Lung (tissue), 16 donors: ENCODE data around the gene PTGFRN. TPM values are rescaled to one million over a fixed set of nuclear protein-coding genes. Genes with fewer than 3 reads are reported as not detected.
"Not testable (repeated sequence)": the region's sequence is repeated elsewhere in the genome, so short reads cannot be mapped to it uniquely, and the experiment has no call there.

Experiments used
- ATAC-seq: fragments of 200-7000 bp; cut with Tn5 transposase; one replicate; pipeline ENCODE4 v1.9.1; 2020; ENCODE audit warnings: moderate number of reproducible peaks; ENCODE audit not compliant: insufficient read depth, low FRiP score
- DNase-seq, 3 donors: peaks; one replicate each; pipeline ENCODE4 v3.0.0-alpha.2; 2013 to 2017
- H3K27ac ChIP-seq, 2 donors: one replicate each; pipeline ENCODE4 v1.5.1; 2013; ENCODE audit warnings: mild to moderate bottlenecking in 2 of 2, moderate library complexity in 2 of 2, control low read depth in 1 of 2, inconsistent platforms in 1 of 2, low read depth in 1 of 2, low read length in 1 of 2
- H3K27me3 ChIP-seq, 3 donors: one replicate each; pipeline ENCODE4 v1.5.1; 2013; ENCODE audit warnings: low read length in 2 of 3; ENCODE audit not compliant: control insufficient read depth in 3 of 3, insufficient read depth in 3 of 3
- H3K36me3 ChIP-seq, 4 donors: one replicate each; pipeline ENCODE4 v1.5.1; 2013; ENCODE audit warnings: low read length in 4 of 4, mild to moderate bottlenecking in 1 of 4, moderate library complexity in 1 of 4; ENCODE audit not compliant: control insufficient read depth in 4 of 4, insufficient read depth in 4 of 4
- H3K4me1 ChIP-seq, 5 donors: one replicate each; pipeline ENCODE4 v1.5.1; 2013; ENCODE audit warnings: low read length in 5 of 5, mild to moderate bottlenecking in 2 of 5, moderate library complexity in 1 of 5; ENCODE audit not compliant: control insufficient read depth in 5 of 5, insufficient read depth in 5 of 5
- H3K4me3 ChIP-seq: one replicate; pipeline ENCODE4 v1.5.1; 2013; ENCODE audit warnings: mild to moderate bottlenecking, control low read depth, moderate library complexity
- H3K9ac ChIP-seq, 2 donors: one replicate each; pipeline ENCODE4 v1.5.1; 2013; ENCODE audit warnings: low read length in 2 of 2, control low read depth in 1 of 2; ENCODE audit not compliant: insufficient read depth in 1 of 2
- H3K9me3 ChIP-seq, 4 donors: one replicate each; pipeline ENCODE4 v1.5.1; 2013; ENCODE audit warnings: low read length in 3 of 4, mild to moderate bottlenecking in 1 of 4, moderate library complexity in 1 of 4; ENCODE audit not compliant: control insufficient read depth in 4 of 4, insufficient read depth in 3 of 4
- WGBS, 2 donors: extraction: QIAGEN DNeasy Blood & Tissue Kit; methylation state at CpG; one replicate each; pipeline ENCODE4 v1.1.7; 2013; 5-methylcytosine and 5-hydroxymethylcytosine counted together
- long read RNA-seq, 5 donors: transcript quantifications; one replicate each; lab custom pipeline, GENCODE V29; 2026
- polyA plus RNA-seq, 2 donors: library from polyadenylated mRNA; stranded (reverse); fragments of 200-250 nt; gene quantifications; one replicate each; pipeline ENCODE4 v1.2.1, GENCODE V29; 2013
- total RNA-seq, 2 donors: library from RNA; depleted of rRNA in 1 of 2; stranded (reverse); fragments of >200 nt in 1 of 2; gene quantifications; one replicate each; pipeline ENCODE4 v1.2.1, GENCODE V29; 2014 to 2021
- TF ChIP-seq, protein P1 (sequence below): IDR thresholded peaks from 2 replicates; pipeline ENCODE4 v1.5.1; 2012; ENCODE audit warnings: mild to moderate bottlenecking; ENCODE audit errors: control extremely low read depth, extremely low read depth
- donor health status: control.
- donor health status: control.
- donor health status: Bipolar disorder and iron deficiency.
- donor health status: healthy.
- donor health status: DM: yes; HTN: yes; CAD: no.

Gene PTGFRN
- total RNA-seq: 10 to 100 TPM; 29.2 to 51.7 TPM
- polyA plus RNA-seq: 10 to 100 TPM in 1 of 2 donors, 1 to 10 TPM in 1; 8.0 to 20.6 TPM
- long read RNA-seq, donor 1, full-length matches to known transcripts: 4 of 9 reads
- long read RNA-seq, donor 1, partial matches to known transcripts: 5 of 9 reads
- long read RNA-seq, donor 1, other reads (novel, unspliced or antisense): 0 of 9 reads
- long read RNA-seq, donor 2, partial matches to known transcripts: 37 of 37 reads
- long read RNA-seq, donor 2, other reads (novel, unspliced or antisense): 0 of 37 reads
- long read RNA-seq, donor 3, full-length matches to known transcripts: 2 of 2 reads
- long read RNA-seq, donor 3, partial matches to known transcripts: 0 of 2 reads
- long read RNA-seq, donor 3, other reads (novel, unspliced or antisense): 0 of 2 reads
- long read RNA-seq, donor 4, full-length matches to known transcripts: 1 of 6 reads
- long read RNA-seq, donor 4, partial matches to known transcripts: 5 of 6 reads
- long read RNA-seq, donor 4, other reads (novel, unspliced or antisense): 0 of 6 reads
- long read RNA-seq, donor 5, full-length matches to known transcripts: 8 of 99 reads
- long read RNA-seq, donor 5, partial matches to known transcripts: 91 of 99 reads
- long read RNA-seq, donor 5, other reads (novel, unspliced or antisense): 0 of 99 reads

DNA sequence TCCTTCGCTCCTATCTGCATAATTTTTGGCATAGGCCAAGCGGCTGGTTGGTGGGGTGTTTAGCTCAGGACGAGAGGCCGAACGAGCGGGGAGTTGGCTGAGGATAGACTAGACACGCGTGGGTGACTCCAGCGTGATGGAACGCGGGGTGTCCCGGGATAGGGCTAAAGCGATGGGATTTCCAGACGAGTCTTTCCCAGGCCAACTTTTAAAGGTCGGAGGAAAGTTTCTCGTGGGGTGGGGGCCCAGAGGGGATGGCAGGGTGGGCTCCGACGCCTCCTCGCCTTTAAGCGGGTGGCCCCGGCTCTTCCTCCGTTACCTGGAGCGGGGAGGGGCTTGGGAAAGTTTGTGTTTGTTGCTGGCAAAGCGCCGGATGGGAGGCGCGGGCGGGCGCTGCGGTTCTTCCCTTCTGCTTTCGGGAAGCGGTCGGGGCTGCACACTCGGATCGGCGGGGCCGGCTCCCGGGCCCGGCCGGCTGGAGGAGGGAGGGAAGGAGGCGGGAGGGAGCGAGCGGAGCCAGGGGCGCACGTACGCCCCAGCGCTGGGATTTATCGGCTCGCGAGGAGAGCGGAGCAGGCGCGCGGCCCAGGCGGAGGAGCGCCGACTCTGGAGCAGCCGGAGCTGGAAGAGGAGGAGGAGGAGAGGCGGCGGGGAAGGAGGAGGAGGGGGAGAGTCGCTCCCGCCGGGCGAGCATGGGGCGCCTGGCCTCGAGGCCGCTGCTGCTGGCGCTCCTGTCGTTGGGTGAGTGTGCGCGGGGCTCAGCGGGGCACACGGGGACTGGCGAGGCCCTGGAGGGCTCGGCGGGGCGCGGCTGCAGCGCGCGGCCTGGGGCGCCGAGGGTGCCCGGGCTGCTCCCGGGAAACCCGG lies at the start of gene PTGFRN:
TSS of gene PTGFRN (plus strand) at position 405 of the 867 bp plus-strand sequence. CDS start at position 693, 288 bp downstream.
- DNase-seq (peak; percentile 81 to 88 (median 84)), ATAC-seq (peak; percentile 65)
- Histone ChIP-seq H3K36me3 (no peaks in the 10 kb centered on the region), H3K4me3 (peak within 1 kb of the TSS; percentile 58), H3K27me3 (no peaks in the 10 kb centered on the region), H3K27ac (peak within 1 kb of the TSS; percentile 59 to 76), H3K9ac (peak within 1 kb of the TSS; percentile 67 to 78), H3K4me1 (peaks cover 0 to 25% (median 5%) of the 10 kb centered on the region in 5 donors), H3K9me3 (no peaks in the 10 kb centered on the region)
- 7 to 12% methylated on average over 65 to 86 of the region's 86 CpGs for WGBS, 2 donors
- TF ChIP-seq, protein P1, sequence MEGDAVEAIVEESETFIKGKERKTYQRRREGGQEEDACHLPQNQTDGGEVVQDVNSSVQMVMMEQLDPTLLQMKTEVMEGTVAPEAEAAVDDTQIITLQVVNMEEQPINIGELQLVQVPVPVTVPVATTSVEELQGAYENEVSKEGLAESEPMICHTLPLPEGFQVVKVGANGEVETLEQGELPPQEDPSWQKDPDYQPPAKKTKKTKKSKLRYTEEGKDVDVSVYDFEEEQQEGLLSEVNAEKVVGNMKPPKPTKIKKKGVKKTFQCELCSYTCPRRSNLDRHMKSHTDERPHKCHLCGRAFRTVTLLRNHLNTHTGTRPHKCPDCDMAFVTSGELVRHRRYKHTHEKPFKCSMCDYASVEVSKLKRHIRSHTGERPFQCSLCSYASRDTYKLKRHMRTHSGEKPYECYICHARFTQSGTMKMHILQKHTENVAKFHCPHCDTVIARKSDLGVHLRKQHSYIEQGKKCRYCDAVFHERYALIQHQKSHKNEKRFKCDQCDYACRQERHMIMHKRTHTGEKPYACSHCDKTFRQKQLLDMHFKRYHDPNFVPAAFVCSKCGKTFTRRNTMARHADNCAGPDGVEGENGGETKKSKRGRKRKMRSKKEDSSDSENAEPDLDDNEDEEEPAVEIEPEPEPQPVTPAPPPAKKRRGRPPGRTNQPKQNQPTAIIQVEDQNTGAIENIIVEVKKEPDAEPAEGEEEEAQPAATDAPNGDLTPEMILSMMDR: no peak

DNA sequence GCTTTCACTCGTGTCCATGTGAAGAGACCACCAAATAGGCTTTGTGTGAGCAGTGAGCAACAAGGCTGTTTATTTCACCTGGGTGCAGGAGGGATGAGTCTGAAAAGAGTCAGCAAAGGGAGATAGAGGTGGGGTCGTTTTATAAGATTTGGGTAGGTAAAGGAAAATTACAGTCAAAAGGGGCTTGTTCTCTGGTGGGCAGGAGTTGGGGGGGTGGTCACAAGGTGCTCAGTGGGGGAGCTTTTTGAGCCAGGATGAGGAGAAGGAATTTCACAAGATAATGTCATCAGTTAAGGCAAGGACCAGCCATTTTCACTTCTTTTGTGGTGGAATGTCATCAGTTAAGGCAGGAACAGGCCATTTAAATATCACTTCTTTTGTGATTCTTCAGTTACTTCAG lies 49.5 kb upstream of the PTGFRN start:
- 90 to 92% methylated on average over 2 of the region's 2 CpGs for WGBS, 2 donors
- H3K4me3 ChIP-seq, DNase-seq, H3K9me3 ChIP-seq, H3K36me3 ChIP-seq, ATAC-seq, H3K27ac ChIP-seq, H3K9ac ChIP-seq, H3K27me3 ChIP-seq: not testable (repeated sequence)
- peaks cover 0 to 13% (median 7%) of the 10 kb centered on the region in 5 donors for H3K4me1 ChIP-seq

DNA sequence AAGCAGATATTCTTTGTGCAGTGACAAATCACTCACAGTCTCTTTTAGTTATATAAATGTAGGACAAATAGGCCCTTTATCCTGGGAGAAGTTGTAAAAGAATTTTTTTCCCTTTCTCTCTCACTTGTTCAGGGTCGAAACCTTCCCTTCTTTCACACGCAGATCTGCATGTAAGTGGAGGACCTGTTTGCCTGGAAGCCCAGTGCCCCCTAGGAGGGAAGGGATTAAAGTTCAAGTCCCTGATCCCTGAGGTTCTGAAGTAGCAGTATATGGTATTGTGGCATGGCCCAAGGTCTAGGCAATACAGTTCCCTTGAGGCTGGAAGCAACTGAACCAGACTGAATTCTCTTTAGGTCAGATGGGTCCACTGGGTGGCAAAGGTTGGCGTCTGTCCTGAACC lies 48.6 kb upstream of the PTGFRN start:
- 81 to 83% methylated on average over 3 of the region's 3 CpGs for WGBS, 2 donors
- ATAC-seq (no peak), DNase-seq (no peak)
- TF ChIP-seq, protein P1: no peak
- H3K4me3 ChIP-seq: no peak overlapping the region
- no peaks in the 10 kb centered on the region for H3K27me3 ChIP-seq
- H3K4me1 ChIP-seq: peaks cover 0 to 3% (median 2%) of the 10 kb centered on the region in 5 donors
- H3K27ac ChIP-seq: no peak overlapping the region
- H3K9me3 ChIP-seq: peaks cover 0 to 1% (median 0%) of the 10 kb centered on the region in 4 donors
- H3K36me3 ChIP-seq: no peaks in the 10 kb centered on the region
- no peak overlapping the region for H3K9ac ChIP-seq

DNA sequence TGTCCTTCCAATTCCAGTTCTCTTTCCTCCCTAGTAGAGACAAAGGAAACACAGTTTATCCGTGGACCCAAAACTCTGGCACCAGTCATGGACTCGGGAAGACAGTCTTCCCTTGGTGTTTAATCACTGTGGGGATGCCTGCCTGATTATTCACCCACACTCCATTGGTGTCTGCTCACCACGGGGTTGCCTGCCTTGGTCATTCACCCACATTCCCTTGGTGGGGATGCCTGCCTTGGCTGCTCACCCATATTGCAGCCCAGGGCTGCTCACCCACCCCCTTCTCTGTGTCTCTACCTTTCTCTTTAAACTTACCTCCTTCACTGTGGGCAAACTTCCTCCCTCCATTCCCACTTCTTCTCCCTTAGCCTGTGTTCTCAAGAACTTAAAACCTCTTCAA lies 46.7 kb upstream of the PTGFRN start:
- H3K9me3 ChIP-seq: not testable (repeated sequence)

DNA sequence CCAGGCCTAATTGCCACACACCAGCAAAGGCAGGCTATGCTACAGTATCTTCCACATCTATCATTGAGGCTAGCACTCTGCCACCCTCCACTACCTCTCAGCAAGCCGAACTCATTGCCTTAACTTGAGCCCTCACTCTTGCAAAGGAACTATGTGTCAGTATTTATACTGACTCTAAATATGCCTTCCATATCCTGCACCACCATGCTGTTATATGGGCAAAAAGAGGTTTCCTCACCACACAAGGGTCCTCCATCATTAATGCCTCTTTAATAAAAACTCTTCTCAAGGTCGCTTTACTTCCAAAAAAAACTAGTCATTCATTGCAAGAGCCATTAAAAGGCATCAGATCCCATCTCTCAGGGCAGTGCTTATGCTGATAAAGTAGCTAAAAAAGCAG lies 43.2 kb upstream of the PTGFRN start:
- H3K4me3 ChIP-seq, H3K4me1 ChIP-seq, H3K9ac ChIP-seq, ATAC-seq, H3K9me3 ChIP-seq, H3K27ac ChIP-seq, H3K36me3 ChIP-seq, H3K27me3 ChIP-seq, DNase-seq: not testable (repeated sequence)
- 97% methylated on average over 2 of the region's 2 CpGs for WGBS, 2 donors

More for the DNA sequence above, 46.7 kb upstream of the PTGFRN start:
- WGBS, 2 donors: 75 to 76% methylated on average over 3 of the region's 3 CpGs
- H3K27me3 ChIP-seq, ATAC-seq, H3K4me3 ChIP-seq, H3K4me1 ChIP-seq, H3K27ac ChIP-seq, H3K9ac ChIP-seq, H3K36me3 ChIP-seq, DNase-seq: not testable (repeated sequence)
